ENCODE measurements around the gene CERS3. TPM values are rescaled to one million over a fixed set of nuclear protein-coding genes. Genes with fewer than 3 reads are reported as not detected.

Gene CERS3
- total RNA-seq, 1 experiment from 2014 or later: not detected

GRCh38 chr15:100526027-100526481 lies 2.7 kb downstream of the CERS3 start:
- Histone ChIP-seq H3K27me3 (ENCODE audit: control insufficient read depth, insufficient read depth, low read length) (peaks cover 4% of the 10 kb centered on the region), H3K9me3 (ENCODE audit: control insufficient read depth, insufficient read depth, low read depth, low read length) (no peaks in the 10 kb centered on the region), H3K4me3 (ENCODE audit: low read depth in 2 of 2, low read length in 2 of 2) (no peak overlapping the region), H3K36me3 (ENCODE audit: control insufficient read depth, insufficient read depth, low read length) (no peaks in the 10 kb centered on the region), H3K4me1 (ENCODE audit: control insufficient read depth, insufficient read depth, low read length) (no peaks in the 10 kb centered on the region), H3K27ac (ENCODE audit: low read length) (no peak overlapping the region)
- BruUV-seq (replicated peaks): no TSS peak
- ChIA-PET POLR2A (no interaction called here), CTCF (interaction anchor here (0.6 kb wide), 1 partner anchor 484 kb away, joined by 3 read pairs; no protein-coding TSS in a partner anchor)
- in situ Hi-C loops (cut with HindIII; ENCODE audit: low pct_unique_long_range_greater_than_20kb, low sequenced_read_pairs): no loop called here
- TF ChIP-seq REST (IDR thresholded peaks at IDR 0.05; ENCODE audit: insufficient read depth in 1 of 2, low read depth in 2 of 2, low read length in 1 of 2) (no peak), CTCF (IDR thresholded peaks at IDR 0.05) (no peak), POLR2AphosphoS5 (IDR thresholded peaks at IDR 0.05; ENCODE audit: low read depth, low read length) (no peak), SIN3A (IDR thresholded peaks at IDR 0.05; ENCODE audit: borderline replicate concordance, insufficient read depth, low read depth, low read length) (no peak), TCF7L2 (IDR thresholded peaks at IDR 0.05; ENCODE audit: low read depth, low read length) (no peak)
- no peak for ATAC-seq
- DNase-seq (ENCODE audit: low read depth, low spot score): no peak
- intact Hi-C loops (cut with micrococcal nuclease; ENCODE audit: unreplicated experiment): no loop called here

- DNase-seq (ENCODE audit: low read depth, low spot score): no peak
- BruUV-seq (replicated peaks): no TSS peak
- Histone ChIP-seq H3K27ac (ENCODE audit: low read length) (no peak overlapping the region), H3K9me3 (ENCODE audit: control insufficient read depth, insufficient read depth, low read depth, low read length) (no peaks in the 10 kb centered on the region), H3K4me1 (ENCODE audit: control insufficient read depth, insufficient read depth, low read length) (no peaks in the 10 kb centered on the region), H3K4me3 (ENCODE audit: low read depth in 2 of 2, low read length in 2 of 2) (no peak overlapping the region), H3K36me3 (ENCODE audit: control insufficient read depth, insufficient read depth, low read length) (no peaks in the 10 kb centered on the region), H3K27me3 (ENCODE audit: control insufficient read depth, insufficient read depth, low read length) (peaks cover 4% of the 10 kb centered on the region)
- no peak for ATAC-seq
- ChIA-PET CTCF (no interaction called here), POLR2A (no interaction called here)
- in situ Hi-C loops (cut with HindIII; ENCODE audit: low pct_unique_long_range_greater_than_20kb, low sequenced_read_pairs) (no loop called here), intact Hi-C loops (cut with micrococcal nuclease; ENCODE audit: unreplicated experiment) (no loop called here)
- no peak for TF ChIP-seq REST (IDR thresholded peaks at IDR 0.05; ENCODE audit: insufficient read depth in 1 of 2, low read depth in 2 of 2, low read length in 1 of 2)
Measured at GRCh38 chr15:100525436-100525835, 3.3 kb downstream of the CERS3 start.

All from Panc1 (cell line).